Medulla oblongata (tissue), 1 donor: ENCODE results near the gene CLCA2.

Experiments
- DNase-seq: peaks from one replicate; pipeline ENCODE4 v3.0.0-alpha.2; 2015; ENCODE audit errors: extremely low spot score

Gene CLCA2

GRCh38 chr1:86430376-86430775 is 6.4 kb downstream of the CLCA2 start:
- no peak for DNase-seq

DNA sequence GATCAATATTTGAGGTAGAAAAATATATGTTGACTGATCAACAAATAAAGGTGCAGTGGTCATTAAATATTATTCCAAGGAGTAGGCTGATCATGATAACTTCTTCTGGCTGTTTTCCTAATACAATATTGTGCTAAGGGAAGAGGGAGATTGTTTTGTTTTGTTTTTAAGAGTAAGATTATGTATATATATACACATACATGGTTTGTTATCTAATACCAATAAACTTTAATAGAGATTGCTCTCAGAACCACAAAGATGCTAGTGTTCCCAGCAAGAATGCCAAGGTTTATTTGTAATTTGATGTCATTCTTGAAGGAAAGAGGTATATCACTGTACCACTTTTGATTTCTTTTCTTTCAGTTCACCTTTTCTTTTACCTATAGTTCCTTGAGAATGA is 10.1 kb downstream of the CLCA2 start:
- DNase-seq: no peak

DNA sequence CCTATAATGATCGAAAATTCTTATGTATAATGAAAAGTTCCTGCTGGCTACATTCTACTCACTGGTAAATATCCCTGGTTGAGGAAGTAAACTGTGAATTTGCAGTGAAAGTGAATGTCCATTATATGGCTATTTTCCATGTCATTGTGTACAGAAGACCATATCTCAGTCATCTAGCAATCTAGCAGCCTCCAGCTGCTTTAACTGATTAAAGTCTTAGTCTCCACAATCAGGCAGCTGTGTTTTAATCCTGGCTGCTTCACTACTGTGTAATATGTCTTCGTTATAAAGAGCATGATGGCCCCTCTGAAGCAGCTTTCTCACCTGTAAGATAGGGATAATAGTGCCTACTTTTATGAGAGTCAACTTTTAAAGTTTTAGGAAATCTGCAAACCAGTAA is 11.4 kb downstream of the CLCA2 start:
- DNase-seq: no peak

- DNase-seq: no peak
These were observed 12.1 kb downstream of the CLCA2 start for GRCh38 chr1:86436041-86436440.

- no peak for DNase-seq
These were observed 17.6 kb downstream of the CLCA2 start for GRCh38 chr1:86441581-86441980.

- DNase-seq: no peak
These were observed 18.0 kb downstream of the CLCA2 start for GRCh38 chr1:86441997-86442396.

- no peak for DNase-seq
These were observed 21.9 kb downstream of the CLCA2 start for GRCh38 chr1:86445919-86446318.

DNA sequence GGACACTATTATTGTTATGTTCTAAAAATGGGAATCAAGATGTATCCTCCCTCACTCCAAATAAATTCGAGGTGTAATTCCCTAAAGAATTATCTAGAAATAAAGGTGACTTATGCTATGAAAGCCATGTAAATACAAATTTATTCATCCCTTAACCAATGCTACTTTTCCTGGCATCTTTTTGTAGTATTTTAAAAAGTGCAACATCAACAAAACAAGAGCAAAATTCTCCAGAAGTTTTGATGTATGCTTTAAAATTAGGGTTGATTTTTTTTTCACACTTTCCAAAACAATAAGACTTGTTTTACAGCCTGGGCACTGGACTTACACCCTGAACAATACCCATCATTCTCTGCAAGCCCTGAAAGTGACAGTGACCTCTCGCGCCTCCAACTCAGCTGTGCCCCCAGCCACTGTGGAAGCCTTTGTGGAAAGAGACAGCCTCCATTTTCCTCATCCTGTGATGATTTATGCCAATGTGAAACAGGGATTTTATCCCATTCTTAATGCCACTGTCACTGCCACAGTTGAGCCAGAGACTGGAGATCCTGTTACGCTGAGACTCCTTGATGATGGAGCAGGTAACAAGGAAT is 23.3 kb downstream of the CLCA2 start:
- DNase-seq: peak; percentile 83

DNA sequence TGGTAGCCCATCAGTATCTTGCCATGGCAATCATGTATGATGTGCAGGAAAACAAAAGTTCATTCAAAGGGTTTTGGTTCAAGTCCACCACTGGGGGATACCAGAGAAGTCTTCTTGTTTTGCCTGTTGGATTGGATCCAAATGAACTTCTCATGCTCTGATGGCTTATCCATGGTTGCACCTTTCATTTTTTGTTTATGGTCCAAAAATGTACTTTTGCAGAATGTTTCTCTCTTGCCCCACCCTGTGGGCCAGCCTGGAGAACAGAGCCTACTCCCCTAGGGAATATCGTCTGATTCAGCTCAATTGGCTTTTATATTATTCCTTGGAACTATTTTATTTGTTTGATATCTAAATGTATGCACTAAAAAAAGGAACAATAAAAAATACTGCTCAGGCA is 24.7 kb downstream of the CLCA2 start:
- DNase-seq: no peak

- DNase-seq: no peak
These were observed 25.1 kb downstream of the CLCA2 start for GRCh38 chr1:86449103-86449502.

- DNase-seq: no peak
These were observed 26.9 kb downstream of the CLCA2 start for GRCh38 chr1:86450847-86451246.

DNA sequence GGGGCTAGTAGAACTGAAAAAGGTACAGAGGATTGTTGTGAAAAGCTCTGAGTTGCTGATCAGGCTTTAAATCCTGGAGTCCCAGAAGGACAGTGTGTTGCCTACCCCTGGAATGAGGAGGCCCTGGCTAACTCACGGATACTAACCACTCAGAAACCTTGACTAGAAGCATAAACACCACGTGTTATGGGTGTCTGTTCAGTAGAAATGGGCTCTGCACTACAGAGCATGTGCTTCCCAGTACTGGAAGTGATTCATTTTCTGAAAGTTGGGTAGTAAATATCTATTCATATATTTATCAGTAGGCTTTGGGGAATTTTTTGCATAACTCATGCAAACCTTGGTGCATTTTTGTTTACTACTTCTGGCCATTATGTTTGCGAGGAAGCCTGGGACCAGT is 29.7 kb downstream of the CLCA2 start:
- DNase-seq: no peak

GRCh38 chr1:86455073-86455472 is 31.1 kb downstream of the CLCA2 start:
- no peak for DNase-seq

- DNase-seq: no peak
These were observed 37.0 kb downstream of the CLCA2 start for GRCh38 chr1:86460998-86461397.

DNA sequence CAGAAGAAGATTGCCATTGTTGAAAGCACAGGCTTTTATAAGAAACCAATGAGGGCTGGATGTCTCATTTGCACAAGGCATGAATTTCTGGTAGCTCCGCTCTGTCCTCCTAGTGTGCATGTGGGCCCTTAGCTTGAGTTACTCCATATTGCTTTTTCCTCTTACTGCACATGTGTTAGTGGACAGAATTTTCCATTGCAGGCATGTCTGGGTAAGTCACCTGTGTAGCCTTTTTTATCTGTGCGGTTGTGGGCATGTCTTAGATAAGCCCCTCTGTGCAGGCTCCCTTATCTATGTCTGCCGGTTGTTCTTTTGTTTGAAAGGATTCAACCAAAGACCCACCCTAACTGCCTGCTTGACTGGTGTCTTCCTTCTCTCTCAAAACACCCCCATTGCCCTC is 37.5 kb downstream of the CLCA2 start:
- DNase-seq: no peak

DNA sequence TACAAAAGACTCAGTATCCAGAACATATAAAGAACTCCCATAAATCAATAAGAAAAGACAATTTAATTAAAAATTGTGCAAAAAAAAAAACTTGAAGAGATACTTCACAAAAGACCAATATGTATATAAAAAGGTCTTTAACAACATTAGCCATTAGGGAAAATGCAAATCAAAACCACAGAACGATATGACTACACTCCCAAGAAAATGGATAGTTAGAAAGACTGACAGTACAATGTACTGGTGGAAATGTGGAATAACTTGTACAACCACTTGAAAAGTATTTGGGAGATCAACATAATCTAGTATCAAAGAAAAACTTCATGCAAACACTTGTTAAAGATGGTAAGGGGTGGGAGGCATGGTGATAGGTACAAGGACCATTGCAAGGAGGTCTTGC is 40.8 kb downstream of the CLCA2 start:
- DNase-seq: no peak

DNA sequence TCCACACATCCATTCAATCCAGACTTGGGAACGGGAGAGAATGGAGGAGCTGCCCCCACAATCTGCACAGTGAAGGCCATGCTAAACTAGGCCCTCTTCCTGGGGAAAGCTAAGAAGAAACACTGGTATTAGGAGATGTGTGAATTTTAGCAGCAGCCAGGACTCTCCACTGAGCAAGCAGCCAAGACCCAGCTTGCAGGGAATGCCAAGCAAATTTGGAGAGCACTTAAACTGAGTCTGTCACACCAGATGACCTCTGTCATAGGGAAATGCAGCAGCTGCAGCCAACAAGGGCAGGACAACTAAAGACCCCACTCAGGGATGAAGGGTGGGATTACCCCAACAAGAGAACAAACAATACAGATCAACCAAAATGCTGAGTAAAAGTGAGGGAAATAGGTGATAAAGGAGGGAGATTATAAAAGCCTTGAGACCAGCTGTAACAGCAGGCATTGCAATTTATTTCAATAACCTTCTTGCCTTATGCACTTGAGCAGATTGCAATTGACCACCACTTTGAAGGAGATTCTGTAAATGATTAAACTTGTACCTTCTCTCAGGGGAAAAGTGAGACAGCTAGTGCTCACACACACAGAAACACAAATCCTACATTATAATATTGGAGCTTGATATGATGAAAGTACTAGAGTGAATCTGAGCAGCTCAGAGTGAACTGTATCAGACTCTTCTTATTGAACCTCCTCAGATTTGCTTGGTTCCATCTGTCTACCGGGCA is 42.3 kb downstream of the CLCA2 start:
- DNase-seq: no peak

GRCh38 chr1:86466986-86467385 is 43.0 kb downstream of the CLCA2 start:
- DNase-seq: no peak

DNA sequence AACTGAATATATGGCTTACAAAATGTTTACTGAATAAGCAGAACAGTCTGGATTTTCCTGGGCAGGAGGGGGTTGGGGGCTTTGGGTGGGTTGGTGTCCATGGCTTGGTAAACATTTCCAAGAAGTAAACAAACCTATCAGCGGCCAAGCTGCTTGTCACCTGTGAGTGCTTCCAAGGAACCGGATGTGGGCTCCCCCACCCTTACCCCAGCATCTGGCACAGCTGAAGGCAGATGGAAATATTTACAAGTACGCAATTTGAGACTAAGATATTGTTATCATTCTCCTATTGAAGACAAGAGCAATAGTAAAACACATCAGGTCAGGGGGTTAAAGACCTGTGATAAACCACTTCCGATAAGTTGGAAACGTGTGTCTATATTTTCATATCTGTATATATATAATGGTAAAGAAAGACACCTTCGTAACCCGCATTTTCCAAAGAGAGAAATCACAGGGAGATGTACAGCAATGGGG is 44.6 kb downstream of the CLCA2 start, which contains the start of gene CLCA1:
Gene CLCA1 (plus strand): TSS at position 427 of the 477 bp plus-strand sequence. CDS start 45 bp downstream, at position 472.
- DNase-seq: no peak

DNA sequence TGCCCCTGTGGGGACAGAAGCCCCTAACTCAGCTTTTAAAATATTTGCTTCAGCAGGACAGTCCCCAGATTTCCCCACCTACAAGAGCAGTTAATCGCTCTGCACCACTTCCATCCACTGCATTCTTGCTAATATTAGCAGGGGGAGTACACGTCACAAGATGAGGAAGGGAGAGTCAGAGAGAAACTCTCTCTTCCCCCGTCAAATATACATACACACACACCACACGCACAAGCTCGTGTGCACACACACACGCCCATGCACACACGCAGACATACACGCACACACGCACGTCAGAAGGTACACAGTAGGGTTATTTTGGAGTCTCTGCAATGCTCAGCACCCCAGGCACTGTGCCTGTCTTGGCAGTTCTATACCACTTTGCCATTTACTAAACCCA is 46.9 kb downstream of the CLCA2 start:
- DNase-seq: peak; percentile 58

GRCh38 chr1:86471291-86471690 is 47.3 kb downstream of the CLCA2 start:
- DNase-seq: no peak

GRCh38 chr1:86472152-86472551 is 48.2 kb downstream of the CLCA2 start:
- DNase-seq: no peak

GRCh38 chr1:86472767-86473166 is 48.8 kb downstream of the CLCA2 start:
- DNase-seq: no peak
